M059J (cell line): ENCODE data around the gene CCSAP. TPM values are rescaled to one million over a fixed set of nuclear protein-coding genes. Genes with fewer than 3 reads are reported as not detected.
"Not testable (repeated sequence)": the region's sequence is repeated elsewhere in the genome, so short reads cannot be mapped to it uniquely, and the experiment has no call there.

Source experiments
- DNase-seq: peaks from one replicate; pipeline ENCODE4 v3.0.0-alpha.2; 2012; ENCODE audit warnings: low read depth
- total RNA-seq: library from RNA; depleted of rRNA; stranded (reverse); fragments of >200 nt; shearing (Covaris generic); gene quantifications from 2 replicates; pipeline ENCODE4 v1.2.3, GENCODE V29; 2014

Gene CCSAP
- total RNA-seq, 1 experiment from 2014 or later: 15.9 TPM

DNA sequence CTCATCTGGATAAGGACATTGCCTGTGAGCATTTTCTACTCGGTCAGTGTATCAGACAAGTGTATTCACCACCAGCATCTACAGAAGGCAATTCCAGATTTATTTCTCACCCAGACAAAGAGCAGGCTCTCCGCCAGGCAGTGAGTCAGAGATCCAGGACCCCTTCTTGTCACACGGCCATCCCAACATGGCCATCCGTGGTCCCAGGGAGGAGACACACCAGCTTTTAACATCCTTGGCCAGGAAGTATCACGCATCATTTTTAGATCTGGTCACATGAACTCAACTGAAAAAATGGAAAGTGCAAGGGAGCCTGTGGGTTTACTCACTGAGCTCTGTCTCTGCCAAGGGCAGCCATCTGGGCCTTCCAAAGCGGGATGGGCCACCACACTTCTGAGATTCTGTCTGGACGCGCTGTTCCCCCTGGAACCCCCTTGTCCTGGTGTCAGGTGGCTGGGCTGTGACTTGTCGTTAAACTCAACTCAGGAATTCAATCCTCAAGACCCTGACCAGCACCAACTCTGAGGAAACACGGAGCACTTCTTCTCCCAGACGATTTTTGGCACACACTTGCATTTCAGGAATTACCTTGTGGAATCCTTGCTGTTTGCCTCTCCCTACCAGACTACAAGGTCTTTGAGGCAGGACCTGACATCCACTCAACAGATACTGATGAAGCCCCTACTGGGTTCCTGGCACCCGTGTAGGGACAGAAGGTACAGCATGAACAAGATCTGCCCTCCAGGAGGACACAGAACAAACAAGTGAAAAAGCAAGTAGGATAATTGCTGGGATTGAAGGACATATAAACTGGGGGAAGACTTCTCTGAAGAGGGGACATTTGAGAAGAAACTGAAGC, 21.6 kb upstream of the CCSAP start:
- peak; percentile 20 for DNase-seq

GRCh38 chr1:229363723-229364122, 20.9 kb upstream of the CCSAP start:
- peak; percentile 50 for DNase-seq

DNA sequence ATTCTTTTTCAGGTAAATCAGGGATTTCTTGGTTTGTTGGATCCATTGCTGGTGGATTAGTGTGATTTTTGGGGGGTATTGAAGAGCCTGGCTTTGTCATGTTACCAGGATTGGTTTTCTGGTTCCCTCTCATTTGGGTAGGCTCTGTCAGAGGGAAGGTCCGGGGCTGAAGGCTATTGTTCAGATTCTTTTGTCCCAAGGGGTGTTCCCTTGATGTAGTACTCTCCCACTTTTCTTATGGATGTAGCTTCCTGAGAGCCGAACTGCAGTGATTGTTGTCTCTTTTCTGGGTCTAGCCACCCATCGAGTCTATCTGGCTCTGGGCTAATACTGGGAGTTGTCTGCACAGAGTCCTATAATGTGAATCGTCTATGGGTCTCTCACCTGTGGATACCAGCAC, 17.6 kb upstream of the CCSAP start:
- DNase-seq: no peak

DNA sequence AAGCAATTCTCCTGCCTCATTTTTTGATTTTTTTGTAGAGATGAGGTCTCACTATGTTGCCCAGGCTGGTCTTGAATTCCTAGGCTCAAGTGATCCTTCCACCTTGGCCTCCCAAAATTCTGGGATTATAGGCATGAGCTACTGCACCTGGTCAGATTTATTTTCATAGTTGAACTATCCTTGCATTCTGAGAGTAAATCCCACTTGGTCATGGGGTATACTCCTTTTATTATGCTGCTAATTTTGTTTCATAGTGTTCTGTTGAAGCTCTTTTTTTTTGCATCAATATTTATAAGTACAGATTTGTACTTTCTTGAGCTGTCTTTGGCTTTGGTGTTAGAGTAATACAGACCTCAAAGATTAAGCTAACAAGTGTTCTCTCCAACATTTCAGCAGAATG, 12.8 kb upstream of the CCSAP start:
- DNase-seq: no peak

GRCh38 chr1:229354226-229354625, 11.4 kb upstream of the CCSAP start:
- no peak for DNase-seq

DNA sequence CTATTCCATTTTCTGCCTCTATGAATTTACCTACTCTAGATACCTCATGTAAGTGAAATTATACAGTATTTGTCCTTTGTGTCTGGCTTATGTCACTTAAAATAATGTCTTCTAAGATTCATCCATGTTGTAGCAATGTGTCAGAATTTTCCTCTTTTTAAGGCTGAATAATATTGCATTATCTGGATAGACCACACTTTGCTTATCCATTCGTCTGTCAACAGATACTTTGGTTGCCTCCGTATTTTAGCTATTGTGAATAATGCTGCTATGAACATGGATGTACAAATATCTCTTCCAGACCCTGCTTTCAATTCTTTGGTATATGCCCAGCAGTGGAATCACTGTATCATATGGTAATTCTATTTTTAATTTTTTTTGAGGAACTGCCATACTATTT, 10.1 kb upstream of the CCSAP start:
- no peak for DNase-seq

DNA sequence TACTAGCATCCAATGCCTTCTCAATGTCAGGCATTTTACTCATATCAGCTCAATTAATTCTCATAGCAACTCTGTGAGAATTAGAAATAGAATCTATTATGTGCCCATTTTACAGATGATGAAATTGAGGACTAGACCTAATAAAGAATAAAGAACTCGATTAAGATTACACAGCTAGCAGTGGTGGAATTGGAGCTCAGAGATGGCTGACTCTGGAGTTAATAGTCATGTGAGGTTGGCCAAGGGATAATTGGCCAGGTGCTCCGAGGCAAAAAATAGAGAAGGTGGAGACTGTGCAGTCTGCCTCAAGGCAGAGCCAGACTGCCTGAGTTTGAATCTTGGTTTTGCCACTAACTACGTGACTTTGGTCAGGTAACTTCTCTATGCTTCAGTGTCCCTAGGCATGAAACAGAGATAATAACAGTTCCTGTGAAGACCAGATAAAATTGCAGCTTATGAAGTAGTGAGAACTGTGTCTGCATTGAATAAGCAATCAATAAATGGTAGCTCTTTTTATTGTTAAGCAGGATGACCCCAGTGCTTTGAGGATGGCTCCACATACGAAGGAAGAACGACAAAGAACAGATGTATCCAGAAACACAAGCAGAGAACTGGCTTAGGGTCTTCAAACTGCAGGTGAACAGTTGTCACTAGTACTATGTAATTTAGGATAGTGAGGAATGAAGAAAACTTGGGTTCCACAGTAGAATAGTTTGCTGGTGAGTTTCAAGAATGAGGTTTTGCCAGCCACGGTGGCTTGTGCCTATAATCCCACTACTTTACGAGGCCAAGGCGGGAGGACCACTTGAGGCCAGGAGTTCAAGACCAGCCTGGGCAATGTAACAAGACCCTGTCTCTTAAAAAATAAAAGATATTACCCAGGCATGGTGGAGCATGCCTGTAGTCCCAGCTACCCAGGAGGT, 6.9 kb upstream of the CCSAP start:
- DNase-seq: peak; percentile 14

GRCh38 chr1:229347528-229347927, 4.7 kb upstream of the CCSAP start:
- no peak for DNase-seq

DNA sequence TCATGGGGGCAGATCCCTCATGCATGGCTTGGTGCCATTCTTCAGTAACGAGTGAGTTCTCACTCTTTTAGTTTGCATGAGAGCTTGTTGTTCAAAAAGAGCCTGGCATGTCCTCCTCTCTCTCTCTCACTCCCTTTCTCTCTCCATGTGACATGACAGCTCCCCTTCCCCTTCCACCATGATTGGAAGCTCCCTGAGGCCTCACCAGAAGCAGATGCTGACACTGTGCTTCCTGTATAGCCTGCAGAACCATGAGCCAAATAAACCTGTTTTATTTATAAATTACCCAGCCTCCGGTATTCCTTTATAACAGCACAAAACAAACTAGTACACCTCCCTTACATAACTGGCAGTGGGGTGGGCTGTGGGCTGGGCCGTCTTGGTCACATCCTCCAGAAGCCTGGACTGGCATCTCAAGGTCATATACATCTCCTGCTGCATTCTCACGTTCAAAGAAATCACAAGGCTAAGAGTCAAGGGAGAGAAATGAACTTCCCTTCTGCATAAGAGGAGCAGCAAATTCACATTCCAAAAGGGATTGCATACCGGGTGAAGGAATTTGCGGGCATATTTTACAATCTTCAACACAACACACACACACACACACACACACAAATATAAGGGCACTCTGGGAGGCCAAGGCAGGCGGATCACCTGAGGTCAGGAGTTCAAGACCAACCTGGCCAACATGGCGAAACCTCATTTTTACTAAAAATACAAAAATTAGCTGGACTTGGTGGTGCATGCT, 2.3 kb upstream of the CCSAP start:
- DNase-seq: peak; percentile 9

DNA sequence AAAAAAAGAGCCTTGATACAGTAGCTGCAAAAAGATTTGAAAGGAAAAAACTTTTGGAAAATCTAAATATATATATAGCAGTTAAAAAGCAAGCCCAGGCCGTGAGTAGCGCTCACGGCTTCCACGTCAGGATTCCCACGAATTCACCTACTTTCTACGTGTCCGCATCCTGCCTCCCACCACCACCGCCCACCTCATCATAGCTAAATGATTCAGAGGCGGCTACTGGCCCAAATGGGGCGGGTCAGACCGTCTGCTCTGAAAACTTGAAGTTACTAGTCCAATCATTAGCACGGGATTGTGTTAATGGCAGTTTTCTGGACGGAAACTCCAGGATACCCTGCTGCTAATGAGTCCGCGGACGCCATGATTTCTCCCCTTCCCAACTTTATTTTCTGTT, 1.3 kb upstream of the CCSAP start:
- DNase-seq: no peak

DNA sequence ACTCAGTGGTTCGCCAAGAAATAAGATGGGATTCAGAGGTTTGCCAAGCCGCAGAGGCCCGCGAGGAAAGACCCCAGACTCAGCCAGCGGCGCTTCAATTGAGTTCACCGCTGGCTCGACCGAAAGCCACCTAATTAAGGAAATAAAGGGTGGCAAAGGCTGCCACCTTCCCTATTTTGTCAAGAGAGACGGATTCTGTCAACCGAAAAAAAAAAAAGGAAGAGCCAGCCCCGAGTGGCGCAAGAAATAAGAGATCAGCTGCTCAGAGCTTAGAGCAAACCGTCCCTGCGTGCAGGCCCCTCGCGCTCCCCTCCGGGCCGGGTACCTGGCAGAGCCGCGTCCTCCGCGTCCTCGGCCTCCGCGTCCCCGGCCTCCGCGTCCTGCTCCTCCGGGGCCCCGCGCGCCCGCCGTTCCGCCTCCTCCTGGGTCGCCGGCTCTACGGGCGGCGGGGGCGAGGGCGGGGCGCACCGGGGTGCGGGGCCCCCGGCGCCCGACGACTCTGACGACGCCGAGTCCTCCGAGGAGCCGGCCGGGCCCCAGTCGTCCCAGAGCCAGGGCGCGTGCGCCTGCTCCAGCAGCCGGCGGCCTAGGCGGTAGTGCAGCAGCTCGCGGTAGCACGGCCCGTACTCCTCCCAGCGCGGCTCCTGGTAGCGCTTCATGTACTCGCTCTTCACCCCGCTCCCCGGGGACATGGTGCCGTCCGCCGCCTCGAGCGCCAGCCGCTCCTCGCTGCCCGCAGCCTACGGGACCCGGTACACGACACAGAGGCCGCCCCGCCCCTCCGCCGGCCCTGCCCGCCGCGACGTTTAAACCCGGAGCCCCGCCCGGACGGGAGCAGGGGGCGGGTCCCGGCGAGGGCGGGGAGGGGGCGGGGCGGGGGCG, 832 bp downstream of the CCSAP start:
- peak; percentile 68 for DNase-seq

DNA sequence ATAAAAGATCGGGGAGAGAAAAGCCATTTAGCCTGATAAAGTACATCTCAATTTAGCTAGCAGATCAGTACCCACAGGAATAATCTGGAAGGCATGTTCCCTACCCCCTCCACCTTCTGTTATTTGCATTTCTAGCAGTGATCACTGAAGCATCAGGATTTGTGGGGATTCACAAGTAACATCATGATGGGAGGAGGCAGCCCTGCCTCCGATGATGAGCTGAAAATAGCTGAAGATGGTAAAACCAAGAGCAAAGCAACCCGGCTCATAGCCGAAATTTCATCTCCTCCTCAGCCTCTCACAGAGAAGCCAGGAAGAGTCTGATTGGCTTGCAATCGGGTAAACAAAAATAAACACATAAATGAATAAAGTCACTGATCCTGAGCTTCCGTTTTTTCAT, 2.4 kb downstream of the CCSAP start:
- no peak for DNase-seq

GRCh38 chr1:229339520-229339919, 3.3 kb downstream of the CCSAP start:
- peak; percentile 11 for DNase-seq

DNA sequence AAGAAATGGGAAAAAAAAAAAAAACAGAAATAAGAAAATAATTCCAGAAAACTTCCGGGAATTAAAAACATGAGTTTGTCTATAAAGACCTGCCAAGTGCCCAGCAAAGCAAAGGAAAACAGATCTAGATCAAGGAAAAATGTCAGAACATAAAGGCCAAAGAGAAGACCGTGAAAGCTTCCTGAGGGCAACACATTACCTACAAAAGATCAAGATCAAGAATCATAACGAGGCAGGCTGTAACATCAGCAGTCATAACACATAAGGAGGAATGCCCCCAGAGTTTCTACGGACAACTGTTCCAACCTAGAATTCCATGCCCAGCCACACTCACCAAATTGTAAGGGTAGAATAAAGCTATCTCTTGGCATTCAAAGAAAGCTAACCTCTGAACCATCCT, 3.8 kb downstream of the CCSAP start:
- no peak for DNase-seq

- no peak for DNase-seq
Observed at GRCh38 chr1:229336345-229336744, 6.5 kb downstream of the CCSAP start.

- DNase-seq: peak; percentile 25
Observed at GRCh38 chr1:229334716-229335115, 8.1 kb downstream of the CCSAP start.

DNA sequence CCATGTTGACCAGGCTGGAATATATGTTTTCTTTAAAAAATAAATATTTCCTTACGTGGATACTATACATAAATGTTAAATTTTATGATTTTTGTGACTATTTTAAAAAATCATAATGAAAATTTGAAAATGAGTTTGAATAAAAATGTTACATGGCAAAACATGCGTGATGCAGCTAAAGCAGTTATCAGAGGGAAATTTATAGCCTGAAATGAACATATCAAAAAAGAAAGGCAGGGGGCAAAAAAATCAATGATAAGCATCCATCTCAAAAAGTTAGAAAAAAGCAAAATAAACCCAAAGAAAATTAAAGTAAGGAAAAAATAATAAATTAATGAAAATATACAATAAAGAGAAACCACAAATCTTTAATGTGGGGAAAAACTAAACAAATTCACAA, 8.6 kb downstream of the CCSAP start:
- DNase-seq: no peak

DNA sequence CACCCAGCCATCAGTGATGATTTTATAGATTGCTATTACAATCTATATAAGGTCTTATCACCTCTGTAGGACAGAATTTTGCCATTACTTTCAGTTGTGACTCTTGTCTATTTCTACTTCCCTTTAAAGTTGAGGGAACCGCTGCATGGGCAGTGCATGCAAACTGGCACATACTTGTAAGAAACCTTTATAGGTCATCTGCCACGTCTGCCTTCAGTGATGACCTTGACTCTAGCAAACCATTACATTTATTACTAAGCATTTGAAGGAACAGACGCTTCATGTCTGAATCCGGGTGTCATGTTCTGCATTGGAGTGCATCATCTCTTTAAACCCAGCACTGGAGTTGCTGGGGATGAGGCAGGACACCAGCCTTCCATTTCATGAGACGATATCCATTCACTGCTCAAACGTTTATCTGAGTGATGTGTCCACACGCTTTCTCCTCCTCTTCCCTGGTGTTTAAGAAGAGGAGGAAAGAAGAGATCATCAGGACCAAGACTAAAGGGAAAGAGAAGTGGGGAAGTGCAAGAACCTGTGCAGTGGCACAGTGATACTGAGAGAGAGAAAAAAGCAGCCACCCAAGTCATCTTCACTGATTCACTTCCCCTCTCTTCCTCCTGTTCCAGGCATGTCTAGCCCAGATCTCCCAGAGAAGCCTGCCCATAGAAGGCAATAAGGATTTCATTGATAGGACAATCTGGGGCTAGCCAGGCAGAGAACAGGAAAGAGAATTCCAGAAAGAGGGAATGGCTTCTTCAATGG, 14.1 kb downstream of the CCSAP start:
- no peak for DNase-seq

- not testable (repeated sequence) for DNase-seq
Observed at GRCh38 chr1:229327765-229328164, 15.1 kb downstream of the CCSAP start.

- DNase-seq: no peak
Observed at GRCh38 chr1:229326601-229327000, 16.2 kb downstream of the CCSAP start.
